OCI-M1 (cell line): Measurements from ENCODE around the gene LIMCH1.

ENCODE experiments used
- DNase-seq: peaks from one replicate; lab custom pipeline; 2025; lab: John Stamatoyannopoulos, UW

LIMCH1 gene

GRCh38 chr4:41528512-41529205 is 9.3 kb upstream of the LIMCH1 start:
- DNase-seq = no peak

GRCh38 chr4:41530741-41531140 is 7.2 kb upstream of the LIMCH1 start:
- DNase-seq = no peak

- DNase-seq = no peak
These were observed 5.6 kb upstream of the LIMCH1 start for GRCh38 chr4:41532336-41532735.

GRCh38 chr4:41532882-41533281 is 5.1 kb upstream of the LIMCH1 start:
- no peak for DNase-seq

GRCh38 chr4:41533680-41534079 is 4.3 kb upstream of the LIMCH1 start:
- no peak for DNase-seq

- DNase-seq = no peak
These were observed 3.6 kb upstream of the LIMCH1 start for GRCh38 chr4:41534404-41534803.

- DNase-seq = no peak
These were observed 2.0 kb upstream of the LIMCH1 start for GRCh38 chr4:41535911-41536371.

- no peak for DNase-seq
These were observed 566 bp upstream of the LIMCH1 start for GRCh38 chr4:41537292-41537890.

GRCh38 chr4:41538887-41539498 is 1.0 kb downstream of the LIMCH1 start:
- DNase-seq = no peak

GRCh38 chr4:41539711-41540110 is 1.8 kb downstream of the LIMCH1 start:
- DNase-seq = no peak

GRCh38 chr4:41540687-41541086 is 2.7 kb downstream of the LIMCH1 start:
- no peak for DNase-seq

- no peak for DNase-seq
These were observed 3.7 kb downstream of the LIMCH1 start for GRCh38 chr4:41541687-41542094.

- no peak for DNase-seq
These were observed 4.7 kb downstream of the LIMCH1 start for GRCh38 chr4:41542526-41543275.

GRCh38 chr4:41545238-41545637 is 7.3 kb downstream of the LIMCH1 start:
- DNase-seq = no peak

- no peak for DNase-seq
These were observed 8.7 kb downstream of the LIMCH1 start for GRCh38 chr4:41546638-41547037.

- no peak for DNase-seq
These were observed 10.4 kb downstream of the LIMCH1 start for GRCh38 chr4:41548305-41548880.

GRCh38 chr4:41549478-41549877 is 11.5 kb downstream of the LIMCH1 start:
- DNase-seq = peak; percentile 26

GRCh38 chr4:41550308-41550707 is 12.4 kb downstream of the LIMCH1 start:
- no peak for DNase-seq

- no peak for DNase-seq
These were observed 13.6 kb downstream of the LIMCH1 start for GRCh38 chr4:41551536-41551935.

- DNase-seq = no peak
These were observed 16.9 kb downstream of the LIMCH1 start for GRCh38 chr4:41554905-41555304.

- DNase-seq = no peak
These were observed 18.6 kb downstream of the LIMCH1 start for GRCh38 chr4:41556526-41556925.

GRCh38 chr4:41559940-41560516 is 22.1 kb downstream of the LIMCH1 start:
- DNase-seq = no peak
